Measurements from ENCODE around the gene CLINT1. TPM values are rescaled to one million over a fixed set of nuclear protein-coding genes. Genes with fewer than 3 reads are reported as not detected.

Gene CLINT1
- total RNA-seq, 4 donors from 2014 or later, result 109 to 165 (median 152) TPM

- H3K36me3 ChIP-seq, result no peaks in the 10 kb centered on the region
- TF ChIP-seq POLR2A (IDR thresholded peaks at IDR 0.05) (no peak), CTCF (IDR thresholded peaks at IDR 0.05) (no peak)
- DNase-seq, result no peak
- H3K4me1 ChIP-seq, result no peaks in the 10 kb centered on the region
- intact Hi-C loops (cut with DNase I), result no loop called here
- no peak overlapping the region for H3K27ac ChIP-seq
- H3K9me3 ChIP-seq, result peaks cover 0 to 5% (median 0%) of the 10 kb centered on the region in 3 donors
- H3K27me3 ChIP-seq, result no peaks in the 10 kb centered on the region
- H3K4me3 ChIP-seq, result no peak overlapping the region
- WGBS, 2 donors, result 29 to 36% methylated on average over 7 of the region's 7 CpGs
Measured at GRCh38 chr5:157870837-157871834, 12.2 kb upstream of the CLINT1 start.

- WGBS, 2 donors, result 34 to 40% methylated on average over 3 of the region's 4 CpGs
- Histone ChIP-seq H3K27ac (no peak overlapping the region), H3K4me1 (no peaks in the 10 kb centered on the region), H3K9me3 (peaks cover 0 to 5% (median 0%) of the 10 kb centered on the region in 3 donors), H3K4me3 (no peak overlapping the region), H3K27me3 (no peaks in the 10 kb centered on the region), H3K36me3 (no peaks in the 10 kb centered on the region)
- intact Hi-C loops (cut with DNase I), result no loop called here
- TF ChIP-seq POLR2A (IDR thresholded peaks at IDR 0.05) (no peak), CTCF (IDR thresholded peaks at IDR 0.05) (no peak)
- DNase-seq, result no peak
Measured at GRCh38 chr5:157867751-157868387, 8.9 kb upstream of the CLINT1 start.

- intact Hi-C loops (cut with DNase I), result no loop called here
- H3K27me3 ChIP-seq, result no peaks in the 10 kb centered on the region
- no peaks in the 10 kb centered on the region for H3K36me3 ChIP-seq
- 44 to 46% methylated on average over 2 of the region's 2 CpGs for WGBS, 2 donors
- TF ChIP-seq CTCF (IDR thresholded peaks at IDR 0.05), result no peak
- TF ChIP-seq POLR2A (IDR thresholded peaks at IDR 0.05), result no peak
- DNase-seq, result no peak
- peaks cover 0 to 5% (median 0%) of the 10 kb centered on the region in 3 donors for H3K9me3 ChIP-seq
- H3K27ac ChIP-seq, result no peak overlapping the region
- no peaks in the 10 kb centered on the region for H3K4me1 ChIP-seq
- no peak overlapping the region for H3K4me3 ChIP-seq
Measured at GRCh38 chr5:157866536-157866935, 7.6 kb upstream of the CLINT1 start.

- Histone ChIP-seq H3K27ac (no peak overlapping the region), H3K4me1 (peaks cover 0 to 4% (median 0%) of the 10 kb centered on the region in 3 donors), H3K36me3 (no peaks in the 10 kb centered on the region), H3K27me3 (no peaks in the 10 kb centered on the region), H3K9me3 (peaks cover 0 to 5% (median 0%) of the 10 kb centered on the region in 3 donors), H3K4me3 (no peak overlapping the region)
- no peak for DNase-seq
- intact Hi-C loops (cut with DNase I), result no loop called here
- no peak for TF ChIP-seq CTCF (IDR thresholded peaks at IDR 0.05)
- no peak for TF ChIP-seq POLR2A (IDR thresholded peaks at IDR 0.05)
- 41 to 57% methylated on average over 4 of the region's 4 CpGs for WGBS, 2 donors
Measured at GRCh38 chr5:157865781-157866180, 6.8 kb upstream of the CLINT1 start.

GRCh38 chr5:157864067-157864466 lies 5.1 kb upstream of the CLINT1 start:
- no peak for DNase-seq
- Histone ChIP-seq H3K27ac (no peak overlapping the region), H3K4me3 (no peak overlapping the region), H3K36me3 (no peaks in the 10 kb centered on the region), H3K9me3 (no peaks in the 10 kb centered on the region), H3K4me1 (peaks cover 0 to 10% (median 0%) of the 10 kb centered on the region in 3 donors), H3K27me3 (no peaks in the 10 kb centered on the region)
- WGBS, 2 donors, result 49 to 52% methylated on average over 4 of the region's 4 CpGs
- no peak for TF ChIP-seq CTCF (IDR thresholded peaks at IDR 0.05)
- TF ChIP-seq POLR2A (IDR thresholded peaks at IDR 0.05), result no peak
- intact Hi-C loops (cut with DNase I), result no loop called here
